HL-60 (cell line): ENCODE measurements around the gene KCNQ1.

ENCODE experiments used
- DNase-seq, 2 experiments: peaks; one replicate each; pipeline ENCODE4 v3.0.0-alpha.2; 2010 to 2020; ENCODE audit warnings: low read depth in 1 of 2, low spot score in 1 of 2
- H3K27ac ChIP-seq: fragments of 250-450 bp; sonication (Bioruptor Pico); replicated peaks from 2 replicates; pipeline ENCODE4 v1.5.1; 2020; ENCODE audit warnings: mild to moderate bottlenecking, moderate library complexity
- H3K27me3 ChIP-seq: fragments of 250-450 bp; sonication (Bioruptor Pico); 2 replicates; pipeline ENCODE4 v1.5.1; 2021; ENCODE audit warnings: mild to moderate bottlenecking, moderate library complexity; ENCODE audit not compliant: insufficient read depth, poor library complexity, severe bottlenecking
- H3K4me3 ChIP-seq: replicated peaks from 2 replicates; pipeline ENCODE4 v1.5.1; 2011; ENCODE audit warnings: mild to moderate bottlenecking, control low read depth, low read length; ENCODE audit not compliant: insufficient read depth
- GABPA ChIP-seq: IDR thresholded peaks from 2 replicates; pipeline ENCODE4 v1.6.1; 2012; ENCODE audit warnings: low read depth
- POLR2AphosphoS5 ChIP-seq: IDR thresholded peaks from 2 replicates; pipeline ENCODE4 v1.6.1; 2012; ENCODE audit warnings: low read depth
- SPI1 ChIP-seq: IDR thresholded peaks from 2 replicates; pipeline ENCODE4 v1.6.1; 2012; ENCODE audit warnings: low read depth, mild to moderate bottlenecking, borderline replicate concordance
- TF ChIP-seq, protein P1 (sequence below): IDR thresholded peaks from one replicate; pipeline ENCODE4 v1.5.1; 2011; ENCODE audit warnings: low read length, control low read depth, inconsistent platforms; ENCODE audit not compliant: insufficient read depth
- TF ChIP-seq, protein P2 (sequence below): IDR thresholded peaks from 2 replicates; pipeline ENCODE4 v1.6.1; 2012; ENCODE audit warnings: low read depth; ENCODE audit not compliant: insufficient replicate concordance

The KCNQ1 gene

DNA sequence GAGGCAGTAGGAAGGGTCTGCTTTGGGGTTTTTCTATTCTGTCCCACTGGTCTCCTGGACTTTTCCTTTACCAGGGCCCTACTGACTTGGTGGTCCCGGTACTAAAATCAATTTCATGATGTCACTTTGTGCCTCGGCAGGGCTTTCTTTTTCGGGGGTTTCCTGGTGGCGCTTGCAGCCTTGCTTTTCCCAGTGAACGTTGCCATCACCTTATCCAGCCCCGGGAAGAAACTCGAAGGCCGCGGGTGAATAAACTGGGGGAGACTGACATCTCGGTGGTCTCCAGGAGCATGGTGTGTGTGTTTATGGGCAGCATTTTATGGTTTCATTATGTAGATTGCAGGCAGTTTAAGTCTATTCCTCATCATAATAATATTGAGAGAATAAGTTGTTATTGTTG is 84.4 kb downstream of the KCNQ1 start:
- Histone ChIP-seq H3K27me3 (no peaks in the 10 kb centered on the region), H3K27ac (no peak overlapping the region), H3K4me3 (no peak overlapping the region)
- no peak for DNase-seq
- TF ChIP-seq, protein P1, sequence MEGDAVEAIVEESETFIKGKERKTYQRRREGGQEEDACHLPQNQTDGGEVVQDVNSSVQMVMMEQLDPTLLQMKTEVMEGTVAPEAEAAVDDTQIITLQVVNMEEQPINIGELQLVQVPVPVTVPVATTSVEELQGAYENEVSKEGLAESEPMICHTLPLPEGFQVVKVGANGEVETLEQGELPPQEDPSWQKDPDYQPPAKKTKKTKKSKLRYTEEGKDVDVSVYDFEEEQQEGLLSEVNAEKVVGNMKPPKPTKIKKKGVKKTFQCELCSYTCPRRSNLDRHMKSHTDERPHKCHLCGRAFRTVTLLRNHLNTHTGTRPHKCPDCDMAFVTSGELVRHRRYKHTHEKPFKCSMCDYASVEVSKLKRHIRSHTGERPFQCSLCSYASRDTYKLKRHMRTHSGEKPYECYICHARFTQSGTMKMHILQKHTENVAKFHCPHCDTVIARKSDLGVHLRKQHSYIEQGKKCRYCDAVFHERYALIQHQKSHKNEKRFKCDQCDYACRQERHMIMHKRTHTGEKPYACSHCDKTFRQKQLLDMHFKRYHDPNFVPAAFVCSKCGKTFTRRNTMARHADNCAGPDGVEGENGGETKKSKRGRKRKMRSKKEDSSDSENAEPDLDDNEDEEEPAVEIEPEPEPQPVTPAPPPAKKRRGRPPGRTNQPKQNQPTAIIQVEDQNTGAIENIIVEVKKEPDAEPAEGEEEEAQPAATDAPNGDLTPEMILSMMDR = no peak
- no peak for TF ChIP-seq GABPA
- no peak for TF ChIP-seq POLR2AphosphoS5
- TF ChIP-seq, protein P2, sequence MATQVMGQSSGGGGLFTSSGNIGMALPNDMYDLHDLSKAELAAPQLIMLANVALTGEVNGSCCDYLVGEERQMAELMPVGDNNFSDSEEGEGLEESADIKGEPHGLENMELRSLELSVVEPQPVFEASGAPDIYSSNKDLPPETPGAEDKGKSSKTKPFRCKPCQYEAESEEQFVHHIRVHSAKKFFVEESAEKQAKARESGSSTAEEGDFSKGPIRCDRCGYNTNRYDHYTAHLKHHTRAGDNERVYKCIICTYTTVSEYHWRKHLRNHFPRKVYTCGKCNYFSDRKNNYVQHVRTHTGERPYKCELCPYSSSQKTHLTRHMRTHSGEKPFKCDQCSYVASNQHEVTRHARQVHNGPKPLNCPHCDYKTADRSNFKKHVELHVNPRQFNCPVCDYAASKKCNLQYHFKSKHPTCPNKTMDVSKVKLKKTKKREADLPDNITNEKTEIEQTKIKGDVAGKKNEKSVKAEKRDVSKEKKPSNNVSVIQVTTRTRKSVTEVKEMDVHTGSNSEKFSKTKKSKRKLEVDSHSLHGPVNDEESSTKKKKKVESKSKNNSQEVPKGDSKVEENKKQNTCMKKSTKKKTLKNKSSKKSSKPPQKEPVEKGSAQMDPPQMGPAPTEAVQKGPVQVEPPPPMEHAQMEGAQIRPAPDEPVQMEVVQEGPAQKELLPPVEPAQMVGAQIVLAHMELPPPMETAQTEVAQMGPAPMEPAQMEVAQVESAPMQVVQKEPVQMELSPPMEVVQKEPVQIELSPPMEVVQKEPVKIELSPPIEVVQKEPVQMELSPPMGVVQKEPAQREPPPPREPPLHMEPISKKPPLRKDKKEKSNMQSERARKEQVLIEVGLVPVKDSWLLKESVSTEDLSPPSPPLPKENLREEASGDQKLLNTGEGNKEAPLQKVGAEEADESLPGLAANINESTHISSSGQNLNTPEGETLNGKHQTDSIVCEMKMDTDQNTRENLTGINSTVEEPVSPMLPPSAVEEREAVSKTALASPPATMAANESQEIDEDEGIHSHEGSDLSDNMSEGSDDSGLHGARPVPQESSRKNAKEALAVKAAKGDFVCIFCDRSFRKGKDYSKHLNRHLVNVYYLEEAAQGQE = no peak
- no peak for TF ChIP-seq SPI1

DNA sequence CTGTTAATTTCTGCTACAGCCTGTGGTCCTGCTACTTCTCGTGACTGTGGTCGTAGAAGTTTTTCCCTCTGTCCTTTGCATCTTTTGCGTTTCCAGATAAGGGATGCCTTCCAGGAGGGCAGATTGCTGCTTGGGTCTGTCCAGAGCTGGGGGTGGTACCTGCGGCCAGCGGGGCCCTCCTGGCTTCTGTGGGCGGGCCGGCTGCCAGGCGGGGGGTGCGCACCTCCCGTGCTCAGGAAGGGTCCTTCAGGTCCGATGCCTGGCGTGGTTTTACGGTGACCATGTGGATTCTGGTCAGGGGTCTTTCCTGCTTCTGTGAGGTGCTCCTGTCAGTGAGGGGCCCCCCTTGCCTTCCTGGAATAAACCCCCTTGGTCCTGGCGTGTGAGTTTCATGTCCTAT is 84.8 kb downstream of the KCNQ1 start:
- Histone ChIP-seq H3K27ac (no peak overlapping the region), H3K27me3 (no peaks in the 10 kb centered on the region), H3K4me3 (no peak overlapping the region)
- no peak for DNase-seq
- TF ChIP-seq, protein P1 = no peak
- TF ChIP-seq GABPA = no peak
- TF ChIP-seq POLR2AphosphoS5 = no peak
- TF ChIP-seq, protein P2 = no peak
- no peak for TF ChIP-seq SPI1

DNA sequence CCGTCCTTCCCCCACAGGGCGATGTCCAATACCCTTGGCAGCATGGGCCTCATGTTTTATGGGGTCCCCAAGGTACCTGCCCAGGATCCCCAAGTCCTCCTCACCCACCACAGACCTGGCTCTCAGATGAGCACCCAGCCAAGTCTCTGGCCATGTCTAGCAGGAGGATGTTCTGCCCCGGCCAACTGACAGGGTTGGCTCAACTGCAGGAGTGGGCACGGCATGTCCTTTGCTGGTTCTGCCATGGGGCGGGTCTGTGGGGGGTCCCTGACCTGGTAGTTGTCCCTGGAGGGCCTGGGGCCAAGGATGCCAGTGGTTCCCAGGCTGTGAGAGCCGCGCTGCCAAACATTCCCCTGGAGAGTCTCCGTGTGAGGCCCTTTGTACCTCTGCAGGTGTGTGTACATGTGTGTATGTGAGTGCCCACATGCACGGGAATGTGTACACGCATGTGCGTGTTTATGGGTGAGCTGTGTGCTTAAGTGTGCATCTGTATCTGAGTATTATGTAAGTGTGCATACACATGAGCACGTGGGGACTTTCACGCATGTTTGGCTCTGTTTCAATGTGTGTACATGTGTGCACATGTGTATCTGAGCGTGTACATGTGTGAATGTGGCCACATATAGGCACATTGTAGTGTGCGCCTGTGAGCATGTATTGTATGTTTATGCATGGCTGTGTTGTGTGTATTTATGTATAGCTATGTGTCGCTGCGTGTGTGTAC is 85.5 kb downstream of the KCNQ1 start:
- H3K27me3 ChIP-seq = no peaks in the 10 kb centered on the region
- TF ChIP-seq GABPA = no peak
- TF ChIP-seq, protein P2 = no peak
- TF ChIP-seq, protein P1 = no peak
- no peak for TF ChIP-seq POLR2AphosphoS5
- no peak for TF ChIP-seq SPI1
- DNase-seq = no peak
- H3K27ac ChIP-seq = no peak overlapping the region
- no peak overlapping the region for H3K4me3 ChIP-seq
